ENCODE data around the gene PRDM16.

PRDM16 gene

GRCh38 chr1:3033040-3033789 is 35.8 kb upstream of the PRDM16 start:
- no peak for DNase-seq

GRCh38 chr1:3033790-3034090 is 35.3 kb upstream of the PRDM16 start:
- no peak for DNase-seq

GRCh38 chr1:3034162-3034561 is 34.8 kb upstream of the PRDM16 start:
- no peak for DNase-seq

GRCh38 chr1:3034728-3035562 is 34.1 kb upstream of the PRDM16 start:
- no peak for DNase-seq

- no peak for DNase-seq
Measured at GRCh38 chr1:3035563-3036446, 33.2 kb upstream of the PRDM16 start.

GRCh38 chr1:3036447-3037280 is 32.3 kb upstream of the PRDM16 start:
- no peak for DNase-seq

GRCh38 chr1:3037281-3038040 is 31.5 kb upstream of the PRDM16 start:
- DNase-seq, result no peak

GRCh38 chr1:3038113-3038551 is 30.9 kb upstream of the PRDM16 start:
- no peak for DNase-seq

- no peak for DNase-seq
Measured at GRCh38 chr1:3038571-3039181, 30.3 kb upstream of the PRDM16 start.

GRCh38 chr1:3040004-3040403 is 29.0 kb upstream of the PRDM16 start:
- DNase-seq, result no peak

GRCh38 chr1:3042481-3042880 is 26.5 kb upstream of the PRDM16 start:
- DNase-seq, result no peak

- DNase-seq, result no peak
Measured at GRCh38 chr1:3049164-3049563, 19.8 kb upstream of the PRDM16 start.

GRCh38 chr1:3049905-3050304 is 19.1 kb upstream of the PRDM16 start:
- no peak for DNase-seq

GRCh38 chr1:3050603-3051002 is 18.4 kb upstream of the PRDM16 start:
- DNase-seq, result no peak

- no peak for DNase-seq
Measured at GRCh38 chr1:3051270-3052268, 17.4 kb upstream of the PRDM16 start.

- no peak for DNase-seq
Measured at GRCh38 chr1:3052501-3052900, 16.5 kb upstream of the PRDM16 start.

GRCh38 chr1:3053366-3053980 is 15.5 kb upstream of the PRDM16 start:
- DNase-seq, result no peak

- DNase-seq, result no peak
Measured at GRCh38 chr1:3053986-3054385, 15.0 kb upstream of the PRDM16 start.

GRCh38 chr1:3054474-3054873 is 14.5 kb upstream of the PRDM16 start:
- no peak for DNase-seq

Measured in NCI-H1048 (cell line).